HL-60 (cell line): Measurements from ENCODE around the gene MPRIP.
A peak's percentile ranks its signal among the peaks of the same experiment; 100 is the strongest.

Source experiments
- DNase-seq, 2 experiments: peaks; one replicate each; pipeline ENCODE4 v3.0.0-alpha.2; 2010 to 2020; ENCODE audit warnings: low read depth in 1 of 2, low spot score in 1 of 2
- H3K27ac ChIP-seq: fragments of 250-450 bp; sonication (Bioruptor Pico); replicated peaks from 2 replicates; pipeline ENCODE4 v1.5.1; 2020; ENCODE audit warnings: mild to moderate bottlenecking, moderate library complexity
- H3K27me3 ChIP-seq: fragments of 250-450 bp; sonication (Bioruptor Pico); 2 replicates; pipeline ENCODE4 v1.5.1; 2021; ENCODE audit warnings: mild to moderate bottlenecking, moderate library complexity; ENCODE audit not compliant: insufficient read depth, poor library complexity, severe bottlenecking
- H3K4me3 ChIP-seq: replicated peaks from 2 replicates; pipeline ENCODE4 v1.5.1; 2011; ENCODE audit warnings: mild to moderate bottlenecking, control low read depth, low read length; ENCODE audit not compliant: insufficient read depth
- GABPA ChIP-seq: IDR thresholded peaks from 2 replicates; pipeline ENCODE4 v1.6.1; 2012; ENCODE audit warnings: low read depth
- POLR2AphosphoS5 ChIP-seq: IDR thresholded peaks from 2 replicates; pipeline ENCODE4 v1.6.1; 2012; ENCODE audit warnings: low read depth
- REST ChIP-seq: IDR thresholded peaks from 2 replicates; pipeline ENCODE4 v1.6.1; 2012; ENCODE audit warnings: low read depth; ENCODE audit not compliant: insufficient replicate concordance
- SPI1 ChIP-seq: IDR thresholded peaks from 2 replicates; pipeline ENCODE4 v1.6.1; 2012; ENCODE audit warnings: low read depth, mild to moderate bottlenecking, borderline replicate concordance
- TF ChIP-seq, protein P1 (sequence below): IDR thresholded peaks from one replicate; pipeline ENCODE4 v1.5.1; 2011; ENCODE audit warnings: low read length, control low read depth, inconsistent platforms; ENCODE audit not compliant: insufficient read depth

The MPRIP gene

GRCh38 chr17:17235212-17236174 lies 193.2 kb downstream of the MPRIP start:
- H3K27ac ChIP-seq, result no peak overlapping the region
- TF ChIP-seq, protein P1, sequence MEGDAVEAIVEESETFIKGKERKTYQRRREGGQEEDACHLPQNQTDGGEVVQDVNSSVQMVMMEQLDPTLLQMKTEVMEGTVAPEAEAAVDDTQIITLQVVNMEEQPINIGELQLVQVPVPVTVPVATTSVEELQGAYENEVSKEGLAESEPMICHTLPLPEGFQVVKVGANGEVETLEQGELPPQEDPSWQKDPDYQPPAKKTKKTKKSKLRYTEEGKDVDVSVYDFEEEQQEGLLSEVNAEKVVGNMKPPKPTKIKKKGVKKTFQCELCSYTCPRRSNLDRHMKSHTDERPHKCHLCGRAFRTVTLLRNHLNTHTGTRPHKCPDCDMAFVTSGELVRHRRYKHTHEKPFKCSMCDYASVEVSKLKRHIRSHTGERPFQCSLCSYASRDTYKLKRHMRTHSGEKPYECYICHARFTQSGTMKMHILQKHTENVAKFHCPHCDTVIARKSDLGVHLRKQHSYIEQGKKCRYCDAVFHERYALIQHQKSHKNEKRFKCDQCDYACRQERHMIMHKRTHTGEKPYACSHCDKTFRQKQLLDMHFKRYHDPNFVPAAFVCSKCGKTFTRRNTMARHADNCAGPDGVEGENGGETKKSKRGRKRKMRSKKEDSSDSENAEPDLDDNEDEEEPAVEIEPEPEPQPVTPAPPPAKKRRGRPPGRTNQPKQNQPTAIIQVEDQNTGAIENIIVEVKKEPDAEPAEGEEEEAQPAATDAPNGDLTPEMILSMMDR, result no peak
- no peak for TF ChIP-seq POLR2AphosphoS5
- no peak for TF ChIP-seq GABPA
- TF ChIP-seq SPI1, result no peak
- no peak for TF ChIP-seq REST
- DNase-seq, result no peak
- no peaks in the 10 kb centered on the region for H3K27me3 ChIP-seq
- peak overlapping the region; percentile 92 for H3K4me3 ChIP-seq

DNA sequence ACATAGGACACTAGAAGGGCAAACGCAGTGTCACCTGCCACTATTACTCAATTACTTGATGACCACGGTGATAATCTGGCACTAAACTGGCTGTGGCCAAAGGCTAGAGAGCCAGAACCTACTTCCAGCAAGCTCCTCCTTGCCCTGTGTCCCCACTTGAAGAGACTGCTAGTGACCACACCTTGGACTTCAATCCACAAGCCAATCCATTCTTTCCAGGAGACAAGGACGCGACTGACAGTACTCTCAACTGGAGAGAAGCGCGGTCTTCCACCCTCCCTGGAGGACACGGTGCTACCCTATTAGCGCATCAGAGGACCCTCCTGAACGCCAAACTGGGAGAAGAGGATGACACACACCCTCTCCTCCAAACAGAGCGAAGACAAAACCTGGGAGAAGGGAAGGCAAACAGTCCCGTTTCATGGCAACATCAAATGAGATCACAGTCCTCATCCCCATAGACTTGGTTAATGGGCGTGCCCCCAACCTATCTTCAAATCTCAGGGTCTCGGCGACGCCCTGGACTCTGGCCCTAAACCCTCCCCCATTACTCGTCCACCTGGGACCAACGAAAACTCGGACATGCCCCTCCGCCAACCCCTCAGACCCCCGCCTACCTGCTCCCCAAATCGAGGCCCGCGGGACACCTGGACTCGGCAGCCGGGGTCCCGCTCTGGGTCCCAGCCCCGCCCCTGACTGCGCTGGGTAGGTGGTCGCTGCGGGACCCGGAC lies 194.2 kb downstream of the MPRIP start:
- peak overlapping the region; percentile 92 for H3K4me3 ChIP-seq
- TF ChIP-seq REST (no peak), GABPA (no peak), SPI1 (no peak), POLR2AphosphoS5 (no peak)
- TF ChIP-seq, protein P1, result no peak
- H3K27ac ChIP-seq, result peak overlapping the region; percentile 100
- H3K27me3 ChIP-seq, result no peaks in the 10 kb centered on the region
- DNase-seq, result peak in 1 of 2 experiments; percentile 5

DNA sequence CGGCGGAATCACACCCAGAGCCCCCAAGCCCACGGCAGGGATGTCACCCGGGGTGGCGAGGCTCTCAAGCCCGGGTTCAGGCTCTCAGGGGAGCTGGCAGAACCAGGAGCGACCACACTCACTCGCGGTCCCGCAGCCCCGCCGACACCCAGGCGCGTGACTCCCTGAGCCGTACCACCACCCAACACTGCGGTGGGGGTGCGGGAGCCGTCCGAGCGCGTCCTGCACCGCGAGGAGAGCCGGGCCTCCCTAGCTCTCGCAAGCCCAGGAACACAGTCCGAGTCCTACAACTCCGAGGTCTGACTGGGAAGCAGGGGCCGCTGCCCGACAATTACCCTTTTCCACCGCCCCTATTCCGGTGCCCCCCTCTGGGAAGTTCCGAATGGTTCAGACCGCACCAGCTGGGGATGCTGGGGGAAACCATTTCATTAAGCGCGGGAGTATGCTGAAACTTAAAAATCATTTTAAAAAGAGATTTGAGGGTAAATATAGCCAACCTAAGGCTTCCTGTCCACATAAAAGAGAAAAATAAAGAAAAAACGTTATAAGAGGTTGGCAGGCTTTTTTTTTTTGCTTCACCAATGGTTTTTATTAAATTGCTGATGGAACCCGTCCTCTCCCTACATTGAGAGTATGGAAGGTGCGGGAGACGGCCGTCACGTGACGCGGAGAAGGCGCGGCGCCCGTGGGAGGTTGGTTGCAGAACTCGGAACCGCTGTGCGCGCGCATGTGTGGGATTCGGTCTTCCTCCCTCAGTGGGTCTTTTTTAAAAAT lies 195.0 kb downstream of the MPRIP start, which contains the start of gene FLCN:
TSS of gene FLCN (minus strand) at position 143 of the 774 bp plus-strand sequence. CDS start 9,031 bp downstream, outside the sequence.
- H3K4me3 ChIP-seq, result peak within 1 kb of the TSS; percentile 92
- DNase-seq, result peak; percentile 52 to 74
- H3K27ac ChIP-seq, result peak within 1 kb of the TSS; percentile 100
- no peak for TF ChIP-seq REST
- TF ChIP-seq, protein P1, result no peak
- peak; percentile 46; the same call in 1 of the 2 replicates for TF ChIP-seq POLR2AphosphoS5
- TF ChIP-seq GABPA, result no peak
- TF ChIP-seq SPI1, result no peak
- H3K27me3 ChIP-seq, result no peaks in the 10 kb centered on the region
